Keratinocyte (primary cell): ENCODE measurements around the gene CACNA2D4. TPM values are rescaled to one million over a fixed set of nuclear protein-coding genes. Genes with fewer than 3 reads are reported as not detected.

Source experiments
- DNase-seq: peaks from one replicate; pipeline ENCODE4 v3.0.0-alpha.2; 2011; ENCODE audit warnings: low read depth, missing footprints, low spot score
- FAIRE-seq: peaks from 2 replicates; lab custom pipeline; 2011; peaks lifted over from hg19 to GRCh38; lab: Jason Lieb, UNC
- H2AFZ ChIP-seq: 2 replicates; pipeline ENCODE4 v1.6.0; 2012; ENCODE audit warnings: low read length, control low read depth, inconsistent platforms; ENCODE audit not compliant: control insufficient read depth
- H3K27ac ChIP-seq: 2 replicates; pipeline ENCODE4 v1.5.1; 2011; ENCODE audit warnings: low read length; ENCODE audit not compliant: control insufficient read depth, insufficient read depth
- H3K27me3 ChIP-seq: 3 replicates; pipeline ENCODE4 v1.6.0; 2011; ENCODE audit warnings: low read length; ENCODE audit not compliant: control insufficient read depth, insufficient read depth; ENCODE audit errors: extremely low read depth
- H3K36me3 ChIP-seq, 2 experiments: 2 replicates in 1 of 2; 3 replicates in 1 of 2; pipeline ENCODE4 v1.5.1; 2011; ENCODE audit warnings: low read length in 2 of 2, mild to moderate bottlenecking in 1 of 2; ENCODE audit not compliant: control insufficient read depth in 2 of 2, insufficient read depth in 2 of 2; ENCODE audit errors: extremely low read depth in 1 of 2
- H3K4me1 ChIP-seq: 3 replicates; pipeline ENCODE4 v1.5.1; 2011; ENCODE audit warnings: low read length; ENCODE audit not compliant: control insufficient read depth, insufficient read depth; ENCODE audit errors: extremely low read depth
- H3K4me2 ChIP-seq: 3 replicates; pipeline ENCODE4 v1.6.0; 2011; ENCODE audit warnings: low read depth, low read length; ENCODE audit not compliant: control insufficient read depth, insufficient read depth; ENCODE audit errors: extremely low read depth
- H3K4me3 ChIP-seq, 3 experiments: fragments of 200-600 bp in 1 of 3; sonication (generic) in 1 of 3; 2 replicates in 2 of 3; 3 replicates in 1 of 3; pipeline ENCODE4 v1.5.1; 2011 to 2016; ENCODE audit warnings: low read length in 3 of 3, mild to moderate bottlenecking in 3 of 3, control low read depth in 2 of 3, inconsistent platforms in 1 of 3, low read depth in 1 of 3, mixed read lengths in 1 of 3, mixed run types in 1 of 3, moderate library complexity in 1 of 3; ENCODE audit not compliant: control insufficient read depth in 2 of 3, insufficient read depth in 2 of 3; ENCODE audit errors: extremely low read depth in 1 of 3
- H3K79me2 ChIP-seq: 2 replicates; pipeline ENCODE4 v1.6.0; 2012; ENCODE audit warnings: low read length; ENCODE audit not compliant: control insufficient read depth, insufficient read depth
- H3K9ac ChIP-seq: 3 replicates; pipeline ENCODE4 v1.6.0; 2011; ENCODE audit warnings: low read length; ENCODE audit not compliant: control insufficient read depth, insufficient read depth; ENCODE audit errors: extremely low read depth
- H3K9me1 ChIP-seq: 3 replicates; pipeline ENCODE4 v1.6.0; 2011; ENCODE audit warnings: low read length; ENCODE audit not compliant: control insufficient read depth, insufficient read depth; ENCODE audit errors: extremely low read depth
- H3K9me3 ChIP-seq: 2 replicates; pipeline ENCODE4 v1.5.1; 2012; ENCODE audit warnings: low read depth, low read length; ENCODE audit not compliant: control insufficient read depth
- H4K20me1 ChIP-seq: 3 replicates; pipeline ENCODE4 v1.6.0; 2011; ENCODE audit warnings: low read length; ENCODE audit not compliant: control insufficient read depth, insufficient read depth; ENCODE audit errors: extremely low read depth
- CTCF ChIP-seq, 3 experiments: IDR thresholded peaks in 1 of 3; conservative IDR thresholded peaks in 1 of 3; optimal IDR thresholded peaks in 1 of 3; 2 replicates in 2 of 3; 3 replicates in 1 of 3; pipeline versions ENCODE3 to v1.5.1; 2011; ENCODE audit warnings: low read length in 3 of 3, mild to moderate bottlenecking in 3 of 3, moderate library complexity in 2 of 3, control low read depth in 1 of 3, inconsistent platforms in 1 of 3; ENCODE audit not compliant: insufficient read depth in 2 of 3; ENCODE audit errors: extremely low read depth in 1 of 3
- EZH2 ChIP-seq: IDR thresholded peaks from one replicate; pipeline ENCODE4 v1.6.1; 2012; ENCODE audit warnings: inconsistent platforms, mild to moderate bottlenecking, low read length, moderate library complexity
- dilution Hi-C: fragments of 300-500 bp; cut with MboI; formaldehyde crosslinking; loops from one replicate; pipeline ENCODE4 v1.7.0; 2020; ENCODE audit warnings: low sequenced_read_pairs; ENCODE audit not compliant: extremely low pct_ligation_motif_present
- polyA plus RNA-seq, 5 experiments: library from polyadenylated mRNA; depleted of rRNA in 3 of 5; stranded (reverse) in 3 of 5; stranded (forward) in 1 of 5; unstranded in 1 of 5; fragments of >200 nt; gene quantifications; 1 replicate in 1 of 5; 2 replicates in 3 of 5; 3 replicates in 1 of 5; pipeline versions ENCODE4 v1.2.1 to v1.2.3, GENCODE V29; 2011 to 2012; ENCODE audit warnings: missing spikeins in 2 of 5, low read depth in 1 of 5, low replicate concordance in 1 of 5

CACNA2D4 gene
- polyA plus RNA-seq, 1 donor (not counting 4 experiments of a cell fraction or from before 2014, with no cell fraction given) = 0.09 TPM

DNA sequence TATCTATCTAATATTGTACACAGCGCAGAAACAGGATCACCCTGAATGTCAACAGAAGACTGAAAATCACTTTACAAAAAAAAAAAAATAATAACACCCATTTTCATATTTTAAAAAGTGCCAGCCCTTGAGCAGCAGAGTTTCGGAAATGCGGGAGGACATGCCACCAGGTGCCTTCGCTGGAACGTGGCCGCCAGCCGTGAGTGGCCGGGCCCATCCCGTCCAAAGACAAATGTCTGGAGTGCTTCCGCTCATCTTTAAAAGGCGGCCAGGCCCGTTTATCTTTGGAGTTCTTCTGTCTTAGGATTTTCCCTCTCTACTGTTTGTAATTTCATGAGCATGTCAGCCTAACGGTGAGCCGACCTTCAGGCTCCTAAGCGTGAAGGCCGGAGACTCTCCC is 54.6 kb downstream of the CACNA2D4 start:
- no peak for FAIRE-seq

DNA sequence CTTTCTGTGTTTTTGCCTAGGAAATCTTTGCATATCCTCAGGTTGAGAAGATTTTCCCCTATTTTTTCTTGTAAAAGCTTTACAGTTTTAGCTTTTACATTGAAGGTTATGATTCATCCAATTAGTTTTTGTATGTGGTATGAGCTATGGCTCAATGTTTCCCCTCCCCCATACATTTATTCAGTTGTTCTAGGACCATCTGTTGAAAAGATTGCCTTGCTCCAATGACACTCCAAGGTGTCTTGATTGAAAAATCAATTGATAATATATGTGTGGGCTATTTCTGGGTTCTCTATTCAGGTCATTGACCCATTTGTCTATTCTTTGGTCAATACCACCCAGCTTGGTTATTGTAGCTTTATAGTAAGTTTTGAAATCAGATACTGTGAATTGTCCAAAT is 55.5 kb downstream of the CACNA2D4 start:
- dilution Hi-C loops = no loop called here
- H2AFZ ChIP-seq = no peak overlapping the region
- no peaks in the 10 kb centered on the region for H3K9me3 ChIP-seq
- H3K79me2 ChIP-seq = no peaks in the 10 kb centered on the region
- H3K4me2 ChIP-seq = no peak overlapping the region
- no peaks in the 10 kb centered on the region for H3K4me1 ChIP-seq
- FAIRE-seq (no peak), DNase-seq (no peak)
- no peak overlapping the region for H3K9ac ChIP-seq
- no peak for TF ChIP-seq EZH2
- no peak overlapping the region for H3K4me3 ChIP-seq
- peaks cover 15% of the 10 kb centered on the region for H3K27me3 ChIP-seq
- no peak overlapping the region for H3K27ac ChIP-seq
- no peaks in the 10 kb centered on the region for H4K20me1 ChIP-seq
- H3K36me3 ChIP-seq = no peaks in the 10 kb centered on the region
- H3K9me1 ChIP-seq = no peaks in the 10 kb centered on the region

More for the DNA sequence above, 54.6 kb downstream of the CACNA2D4 start:
- no peak overlapping the region for H3K4me3 ChIP-seq
- H3K27ac ChIP-seq = no peak overlapping the region
- H3K36me3 ChIP-seq = no peaks in the 10 kb centered on the region
- H3K4me1 ChIP-seq = no peaks in the 10 kb centered on the region
- dilution Hi-C loops = no loop called here
- no peaks in the 10 kb centered on the region for H3K79me2 ChIP-seq
- no peak overlapping the region for H3K4me2 ChIP-seq
- H4K20me1 ChIP-seq = no peaks in the 10 kb centered on the region
- DNase-seq = no peak
- H3K9me1 ChIP-seq = no peaks in the 10 kb centered on the region
- no peak overlapping the region for H3K9ac ChIP-seq
- H2AFZ ChIP-seq = no peak overlapping the region
- no peaks in the 10 kb centered on the region for H3K9me3 ChIP-seq
- TF ChIP-seq EZH2 (no peak), CTCF (optimal IDR thresholded peaks at IDR 0.05 in 1 of 3, IDR thresholded peaks at IDR 0.05 in 1 of 3, conservative IDR thresholded peaks at IDR 0.05 in 1 of 3; ENCODE audit: extremely low read depth in 1 of 3, insufficient read depth in 2 of 3, low read length in 3 of 3) (no peak)
- peaks cover 15% of the 10 kb centered on the region for H3K27me3 ChIP-seq

GRCh38 chr12:1859643-1860042 is 58.8 kb downstream of the CACNA2D4 start:
- no peak overlapping the region for H2AFZ ChIP-seq
- no peaks in the 10 kb centered on the region for H3K36me3 ChIP-seq
- DNase-seq = no peak
- dilution Hi-C loops = no loop called here
- no peak overlapping the region for H3K4me2 ChIP-seq
- H3K9ac ChIP-seq = no peak overlapping the region
- H3K79me2 ChIP-seq = no peaks in the 10 kb centered on the region
- no peaks in the 10 kb centered on the region for H3K4me1 ChIP-seq
- H3K4me3 ChIP-seq = no peak overlapping the region
- no peak for FAIRE-seq
- no peaks in the 10 kb centered on the region for H4K20me1 ChIP-seq
- peaks cover 10% of the 10 kb centered on the region for H3K9me3 ChIP-seq
- H3K9me1 ChIP-seq = no peaks in the 10 kb centered on the region
- H3K27me3 ChIP-seq = peaks cover 11% of the 10 kb centered on the region
- no peak overlapping the region for H3K27ac ChIP-seq
- no peak for TF ChIP-seq EZH2
- TF ChIP-seq CTCF (optimal IDR thresholded peaks at IDR 0.05 in 1 of 3, IDR thresholded peaks at IDR 0.05 in 1 of 3, conservative IDR thresholded peaks at IDR 0.05 in 1 of 3; ENCODE audit: extremely low read depth in 1 of 3, insufficient read depth in 2 of 3, low read length in 3 of 3) = no peak
